ENCODE measurements around the gene TMEM52B. TPM values are rescaled to one million over a fixed set of nuclear protein-coding genes. Genes with fewer than 3 reads are reported as not detected.

The TMEM52B gene
- total and polyA plus RNA-seq, 9 of the 15 experiments (the other 6 are each of a cell fraction or from before 2014, with no cell fraction given) = not detected

GRCh38 chr12:10167599-10167998 is 11.2 kb upstream of the TMEM52B start:
- Histone ChIP-seq H3K9ac (ENCODE audit: insufficient read depth in 1 of 2, low read depth in 2 of 2, low read length in 2 of 2) (no peak overlapping the region), H2AFZ (ENCODE audit: low read depth, low read length) (no peak overlapping the region), H3K9me1 (ENCODE audit: control insufficient read depth, insufficient read depth, low read length) (no peaks in the 10 kb centered on the region), H3K79me2 (ENCODE audit: control insufficient read depth, insufficient read depth, low read length) (no peaks in the 10 kb centered on the region), H3K4me2 (ENCODE audit: insufficient read depth, low read length) (no peak overlapping the region), H3K9me3 (replicated peaks; ENCODE audit: control insufficient read depth, insufficient read depth, low read depth, low read length) (no peaks in the 10 kb centered on the region), H3K4me3 (no peak overlapping the region), H4K20me1 (replicated peaks; ENCODE audit: control insufficient read depth, insufficient read depth, low read length) (no peaks in the 10 kb centered on the region), H3K4me1 (replicated peaks in 1 of 2; ENCODE audit: control insufficient read depth in 2 of 2, insufficient read depth in 2 of 2, low read length in 2 of 2) (no peaks in the 10 kb centered on the region), H3K36me3 (ENCODE audit: control insufficient read depth, insufficient read depth, low read length) (no peaks in the 10 kb centered on the region), H3K27me3 (ENCODE audit: control insufficient read depth in 2 of 2, insufficient read depth in 2 of 2, low read length in 2 of 2) (no peaks in the 10 kb centered on the region; a peak in 1 of 5 replicates), H3K27ac (ENCODE audit: extremely low read depth, low read depth, low read length) (no peak overlapping the region)
- in situ Hi-C loops (cut with MboI) = no loop called here
- intact Hi-C loops (cut with micrococcal nuclease) = no loop called here
- FAIRE-seq (no peak), DNase-seq (ENCODE audit: extremely low read depth in 1 of 4, low spot score in 3 of 4) (no peak), ATAC-seq (no peak)
- 1% methylated on average over 5 of the region's 5 CpGs for WGBS (ENCODE audit: insufficient coverage, low coverage, missing lambda C conversion rate)
- ChIA-PET CTCF (ENCODE audit: low intra/inter-chr PET ratio) (no interaction called here), POLR2A (no interaction called here)
- no TSS peak for BruUV-seq (replicated peaks)
- TF ChIP-seq CEBPG (CRISPR knock-in tag; IDR thresholded peaks at IDR 0.05) = no peak
- TF ChIP-seq CEBPG (tag; conservative IDR thresholded peaks at IDR 0.05 in 1 of 2, IDR thresholded peaks at IDR 0.05 in 1 of 2) = peak in 1 of 2 experiments; percentile 57; a peak in 1 of 4 replicates
- no peak for TF ChIP-seq SMARCC2 (IDR thresholded peaks at IDR 0.05; ENCODE audit: low read depth)
- no peak for TF ChIP-seq SUPT5H (IDR thresholded peaks at IDR 0.05)
- no peak for TF ChIP-seq ZNF277 (CRISPR knock-in tag; IDR thresholded peaks at IDR 0.05; ENCODE audit: borderline replicate concordance)
- TF ChIP-seq, protein P1, sequence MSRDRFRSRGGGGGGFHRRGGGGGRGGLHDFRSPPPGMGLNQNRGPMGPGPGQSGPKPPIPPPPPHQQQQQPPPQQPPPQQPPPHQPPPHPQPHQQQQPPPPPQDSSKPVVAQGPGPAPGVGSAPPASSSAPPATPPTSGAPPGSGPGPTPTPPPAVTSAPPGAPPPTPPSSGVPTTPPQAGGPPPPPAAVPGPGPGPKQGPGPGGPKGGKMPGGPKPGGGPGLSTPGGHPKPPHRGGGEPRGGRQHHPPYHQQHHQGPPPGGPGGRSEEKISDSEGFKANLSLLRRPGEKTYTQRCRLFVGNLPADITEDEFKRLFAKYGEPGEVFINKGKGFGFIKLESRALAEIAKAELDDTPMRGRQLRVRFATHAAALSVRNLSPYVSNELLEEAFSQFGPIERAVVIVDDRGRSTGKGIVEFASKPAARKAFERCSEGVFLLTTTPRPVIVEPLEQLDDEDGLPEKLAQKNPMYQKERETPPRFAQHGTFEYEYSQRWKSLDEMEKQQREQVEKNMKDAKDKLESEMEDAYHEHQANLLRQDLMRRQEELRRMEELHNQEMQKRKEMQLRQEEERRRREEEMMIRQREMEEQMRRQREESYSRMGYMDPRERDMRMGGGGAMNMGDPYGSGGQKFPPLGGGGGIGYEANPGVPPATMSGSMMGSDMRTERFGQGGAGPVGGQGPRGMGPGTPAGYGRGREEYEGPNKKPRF (IDR thresholded peaks at IDR 0.05; ENCODE audit: low read depth, low read length) = no peak
- TF ChIP-seq CEBPB (tag; IDR thresholded peaks at IDR 0.05) = peak; percentile 52
- no peak for TF ChIP-seq DIDO1 (tag; IDR thresholded peaks at IDR 0.05; ENCODE audit: low read depth)
- TF ChIP-seq MCM2 (IDR thresholded peaks at IDR 0.05; ENCODE audit: low read depth) = no peak
- no peak for TF ChIP-seq POLR2B (IDR thresholded peaks at IDR 0.05; ENCODE audit: low read depth, partially characterized antibody)
- TF ChIP-seq NBN (IDR thresholded peaks at IDR 0.05; ENCODE audit: low read depth) = no peak
- no peak for TF ChIP-seq PATZ1 (CRISPR knock-in tag; IDR thresholded peaks at IDR 0.05; ENCODE audit: borderline replicate concordance)
- TF ChIP-seq ZNF347 (CRISPR knock-in tag; IDR thresholded peaks at IDR 0.05; ENCODE audit: low read depth) = no peak

All from K562 (cell line).